ENCODE results near the gene DLGAP1. TPM values are rescaled to one million over a fixed set of nuclear protein-coding genes. Genes with fewer than 3 reads are reported as not detected.
A peak's percentile ranks its signal among the peaks of the same experiment; 100 is the strongest.

DLGAP1 gene
- total and polyA plus RNA-seq, 7 experiments from 2014 or later: 0.32 to 1.0 TPM; not detected in 5

DNA sequence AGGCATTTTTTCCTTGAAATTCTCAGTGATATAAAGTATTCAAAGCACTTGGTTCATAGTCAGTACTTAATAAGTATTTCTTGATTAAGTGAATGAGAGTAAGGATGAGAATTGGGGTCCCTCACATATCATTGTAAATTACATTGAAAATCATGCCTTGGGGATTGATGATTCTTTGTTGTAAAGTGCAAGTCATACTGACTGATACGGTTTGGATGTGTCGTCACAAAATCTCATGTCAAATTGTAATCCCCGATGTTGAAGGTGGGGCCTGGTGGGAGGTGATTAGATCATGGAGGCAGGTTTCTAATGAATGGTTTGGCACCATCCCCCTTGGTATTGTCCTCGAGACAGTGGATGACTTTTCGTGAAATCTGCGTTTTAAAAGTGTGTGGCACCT is 385.9 kb downstream of the DLGAP1 start:
- CTCF ChIA-PET: interaction anchor here (0.6 kb wide), 1 partner anchor 37 kb away, joined by 3 read pairs; no protein-coding TSS in a partner anchor
- H3K27me3 ChIP-seq (ENCODE audit: control insufficient read depth in 2 of 2, insufficient read depth in 2 of 2, low read length in 2 of 2): no peaks in the 10 kb centered on the region
- no peak overlapping the region for H3K4me3 Mint-ChIP-seq

DNA sequence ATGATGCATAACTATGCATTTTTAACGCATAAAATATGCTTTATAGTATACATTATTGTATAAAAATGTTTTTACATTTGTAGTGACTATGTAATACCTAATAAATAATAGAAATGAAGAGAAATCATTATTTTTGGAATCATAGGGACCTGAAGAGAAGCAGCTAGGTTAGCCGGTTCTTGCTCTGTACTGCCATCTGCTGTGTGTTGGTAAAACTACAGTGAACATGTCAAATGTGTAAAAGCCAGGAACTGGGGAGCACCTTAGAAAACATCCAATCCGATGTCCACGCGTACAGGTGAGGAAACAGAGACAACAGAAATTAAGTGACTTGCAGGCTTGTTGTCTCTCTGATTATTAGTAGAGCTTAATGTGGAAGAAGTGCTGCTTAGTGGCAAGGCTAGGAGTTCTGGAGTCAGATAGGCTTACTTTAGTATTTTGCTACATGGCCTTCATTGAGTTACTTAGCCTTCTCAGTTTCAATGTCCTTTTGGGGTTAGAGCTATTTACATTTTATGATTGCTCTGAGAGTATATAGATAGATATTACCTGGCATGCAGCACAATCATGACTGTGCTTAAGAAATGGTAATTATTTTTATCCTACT is 386.5 kb downstream of the DLGAP1 start:
- ChIA-PET CTCF (interaction anchor here (0.6 kb wide), 1 partner anchor 37 kb away, joined by 3 read pairs; no protein-coding TSS in a partner anchor), POLR2A (no interaction called here)
- H3K27me3 Mint-ChIP-seq: peaks cover 0 to 43% (median 33%) of the 10 kb centered on the region in 5 donors
- Histone ChIP-seq H3K36me3 (ENCODE audit: control insufficient read depth in 2 of 3, insufficient read depth in 3 of 3, low read length in 3 of 3) (no peaks in the 10 kb centered on the region), H3K27me3 (ENCODE audit: control insufficient read depth in 2 of 2, insufficient read depth in 2 of 2, low read length in 2 of 2) (no peaks in the 10 kb centered on the region), H3K4me1 (ENCODE audit: control insufficient read depth in 2 of 2, insufficient read depth in 2 of 2, low read length in 2 of 2) (no peaks in the 10 kb centered on the region), H3K4me3 (ENCODE audit: low read length) (no peak overlapping the region), H3K9me3 (ENCODE audit: control insufficient read depth in 2 of 3, low read length in 3 of 3) (no peaks in the 10 kb centered on the region), H3K27ac (ENCODE audit: low read depth, low read length) (no peak overlapping the region)
- H3K4me3 Mint-ChIP-seq: no peak overlapping the region
- intact Hi-C loops (cut with micrococcal nuclease): loop anchor here in 1 of 2 donors (1.0 kb wide), 1 partner anchor 297 kb away; no protein-coding TSS in a partner anchor
- H3K36me3 Mint-ChIP-seq: no peaks in the 10 kb centered on the region
- no peak overlapping the region for H3K27ac Mint-ChIP-seq
- peaks cover 0 to 2% (median 0%) of the 10 kb centered on the region in 7 donors for H3K4me1 Mint-ChIP-seq
- H3K9me3 Mint-ChIP-seq: peaks cover 0 to 16% (median 6%) of the 10 kb centered on the region in 11 donors
- ATAC-seq: peak; percentile 55
- peak in 6 of 9 donors; percentile 4 to 28 (median 18) for DNase-seq

More for the DNA sequence above, 385.9 kb downstream of the DLGAP1 start:
- Mint-ChIP-seq H3K9me3 (peaks cover 0 to 16% (median 6%) of the 10 kb centered on the region in 11 donors), H3K36me3 (no peaks in the 10 kb centered on the region), H3K27me3 (peaks cover 0 to 42% (median 27%) of the 10 kb centered on the region in 5 donors), H3K4me1 (peaks cover 0 to 2% (median 0%) of the 10 kb centered on the region in 7 donors), H3K27ac (no peak overlapping the region)
- H3K36me3 ChIP-seq (ENCODE audit: control insufficient read depth in 2 of 3, insufficient read depth in 3 of 3, low read length in 3 of 3): no peaks in the 10 kb centered on the region
- no peaks in the 10 kb centered on the region for H3K9me3 ChIP-seq (ENCODE audit: control insufficient read depth in 2 of 3, low read length in 3 of 3)
- ATAC-seq: no peak
- no peak overlapping the region for H3K27ac ChIP-seq (ENCODE audit: low read depth, low read length)
- POLR2A ChIA-PET: no interaction called here
- H3K4me1 ChIP-seq (ENCODE audit: control insufficient read depth in 2 of 2, insufficient read depth in 2 of 2, low read length in 2 of 2): no peaks in the 10 kb centered on the region
- H3K4me3 ChIP-seq (ENCODE audit: low read length): no peak overlapping the region
- intact Hi-C loops (cut with micrococcal nuclease): no loop called here
- DNase-seq: no peak

DNA sequence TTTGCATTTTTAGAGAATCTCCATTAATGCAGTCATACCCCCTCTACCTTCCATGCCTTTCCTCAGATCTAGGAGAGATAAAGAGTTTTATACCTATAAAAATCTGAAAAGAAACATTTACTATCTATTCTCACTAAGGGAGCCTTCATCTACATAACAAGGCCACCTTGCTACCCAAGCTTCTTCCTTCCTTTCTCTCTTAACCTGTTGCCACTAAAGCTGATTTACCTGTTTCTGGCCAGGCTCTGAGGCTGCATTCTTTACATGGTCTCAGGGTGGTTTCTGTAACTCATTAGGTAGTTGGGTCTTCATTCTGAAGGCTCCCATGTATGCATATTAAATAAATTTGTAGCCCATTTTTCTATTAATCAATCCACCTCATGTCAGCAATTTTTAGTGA is 391.6 kb downstream of the DLGAP1 start:
- peaks cover 5 to 33% (median 14%) of the 10 kb centered on the region in 11 donors for H3K9me3 Mint-ChIP-seq

DNA sequence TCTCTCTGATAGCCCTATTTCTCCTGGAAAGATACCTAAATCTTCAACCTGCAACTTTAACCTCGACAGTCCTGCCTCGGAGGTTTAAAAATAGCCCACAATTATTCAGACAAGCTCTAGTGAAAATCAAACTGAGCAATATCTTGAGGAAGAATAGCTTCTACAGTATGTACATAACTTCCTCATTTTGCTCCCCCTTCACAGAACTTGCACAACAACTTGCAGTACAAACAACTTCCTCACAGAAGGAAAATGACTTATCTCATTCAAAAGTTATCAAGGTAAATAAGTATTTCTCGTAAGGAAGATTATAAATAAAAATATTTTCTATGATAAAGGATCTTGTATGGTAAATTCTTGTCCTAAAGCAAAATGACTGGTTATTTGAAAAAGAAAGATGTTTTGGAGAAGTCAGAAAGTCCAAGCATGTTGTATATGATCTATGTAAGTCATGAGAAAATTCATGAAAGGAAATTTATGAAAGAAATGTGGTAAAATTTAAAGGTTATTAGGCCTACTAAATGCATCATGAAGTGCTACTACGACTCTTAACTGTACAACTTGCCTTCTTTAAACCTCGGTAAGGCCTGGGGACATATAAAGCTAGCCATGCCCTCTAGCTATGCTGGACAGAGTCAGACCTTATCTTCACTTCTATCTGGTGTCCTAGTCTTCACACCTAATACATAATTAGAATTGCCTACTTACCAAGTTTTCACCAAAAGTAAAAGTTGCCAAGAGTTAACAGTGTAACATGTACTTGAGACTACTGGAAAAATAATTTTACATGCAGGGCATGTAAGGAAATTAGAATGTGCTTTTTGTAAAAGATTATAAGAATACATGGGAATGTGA is 394.5 kb downstream of the DLGAP1 start:
- intact Hi-C loops (cut with micrococcal nuclease): no loop called here
- Histone ChIP-seq H3K4me1 (ENCODE audit: control insufficient read depth in 2 of 2, insufficient read depth in 2 of 2, low read length in 2 of 2) (no peaks in the 10 kb centered on the region), H3K9me3 (ENCODE audit: control insufficient read depth in 2 of 3, low read length in 3 of 3) (peaks cover 0 to 5% (median 0%) of the 10 kb centered on the region in 3 experiments), H3K36me3 (ENCODE audit: control insufficient read depth in 2 of 3, insufficient read depth in 3 of 3, low read length in 3 of 3) (no peaks in the 10 kb centered on the region), H3K27me3 (ENCODE audit: control insufficient read depth in 2 of 2, insufficient read depth in 2 of 2, low read length in 2 of 2) (no peaks in the 10 kb centered on the region), H3K4me3 (ENCODE audit: low read length) (no peak overlapping the region), H3K27ac (ENCODE audit: low read depth, low read length) (no peak overlapping the region)
- peaks cover 0 to 34% (median 18%) of the 10 kb centered on the region in 5 donors for H3K27me3 Mint-ChIP-seq
- H3K4me1 Mint-ChIP-seq: peaks cover 0 to 1% (median 0%) of the 10 kb centered on the region in 7 donors
- DNase-seq (no peak), ATAC-seq (no peak)
- peaks cover 0 to 4% (median 0%) of the 10 kb centered on the region in 5 donors for H3K36me3 Mint-ChIP-seq
- peaks cover 5 to 25% (median 14%) of the 10 kb centered on the region in 11 donors for H3K9me3 Mint-ChIP-seq
- H3K4me3 Mint-ChIP-seq: no peak overlapping the region
- POLR2A ChIA-PET: no interaction called here
- H3K27ac Mint-ChIP-seq: no peak overlapping the region
- CTCF ChIA-PET: no interaction called here

More for the DNA sequence above, 391.6 kb downstream of the DLGAP1 start:
- CTCF ChIA-PET: no interaction called here
- intact Hi-C loops (cut with micrococcal nuclease): no loop called here
- Histone ChIP-seq H3K27me3 (ENCODE audit: control insufficient read depth in 2 of 2, insufficient read depth in 2 of 2, low read length in 2 of 2) (no peaks in the 10 kb centered on the region), H3K27ac (ENCODE audit: low read depth, low read length) (no peak overlapping the region), H3K4me1 (ENCODE audit: control insufficient read depth in 2 of 2, insufficient read depth in 2 of 2, low read length in 2 of 2) (no peaks in the 10 kb centered on the region), H3K4me3 (ENCODE audit: low read length) (no peak overlapping the region), H3K36me3 (ENCODE audit: control insufficient read depth in 2 of 3, insufficient read depth in 3 of 3, low read length in 3 of 3) (no peaks in the 10 kb centered on the region), H3K9me3 (ENCODE audit: control insufficient read depth in 2 of 3, low read length in 3 of 3) (peaks cover 0 to 5% (median 0%) of the 10 kb centered on the region in 3 experiments)
- Mint-ChIP-seq H3K27ac (no peak overlapping the region), H3K4me1 (no peaks in the 10 kb centered on the region), H3K4me3 (no peak overlapping the region), H3K36me3 (peaks cover 0 to 4% (median 0%) of the 10 kb centered on the region in 5 donors), H3K27me3 (peaks cover 0 to 36% (median 31%) of the 10 kb centered on the region in 5 donors)
- ATAC-seq (no peak), DNase-seq (no peak)
- POLR2A ChIA-PET: no interaction called here

DNA sequence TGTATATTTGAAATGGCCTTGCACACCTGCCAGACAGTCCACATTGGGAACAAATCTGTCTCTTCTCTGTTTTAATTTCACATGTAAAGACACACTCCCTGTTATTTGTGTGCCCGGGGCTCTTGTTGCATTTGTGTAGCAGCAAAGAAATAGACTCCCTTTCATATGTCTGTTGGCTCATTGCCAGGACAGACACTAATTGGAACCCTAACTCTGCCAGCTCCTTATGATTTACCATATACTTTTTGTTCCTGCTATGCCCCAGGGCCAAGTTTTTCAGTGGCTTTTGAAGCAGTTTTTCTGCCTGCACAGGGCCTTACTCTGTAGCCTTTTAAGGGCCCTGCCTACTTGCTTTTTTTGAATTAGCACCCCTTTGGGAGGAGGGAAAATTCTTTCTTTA is 396.9 kb downstream of the DLGAP1 start:
- intact Hi-C loops (cut with micrococcal nuclease): no loop called here
- no peak overlapping the region for H3K27ac ChIP-seq (ENCODE audit: low read depth, low read length)
- H3K4me1 ChIP-seq (ENCODE audit: control insufficient read depth in 2 of 2, insufficient read depth in 2 of 2, low read length in 2 of 2): no peaks in the 10 kb centered on the region
- H3K27me3 ChIP-seq (ENCODE audit: control insufficient read depth in 2 of 2, insufficient read depth in 2 of 2, low read length in 2 of 2): no peaks in the 10 kb centered on the region
- Mint-ChIP-seq H3K27ac (no peak overlapping the region), H3K4me3 (no peak overlapping the region), H3K27me3 (peaks cover 0 to 17% (median 6%) of the 10 kb centered on the region in 5 donors), H3K9me3 (peaks cover 3 to 21% (median 11%) of the 10 kb centered on the region in 11 donors), H3K4me1 (peaks cover 0 to 1% (median 0%) of the 10 kb centered on the region in 7 donors), H3K36me3 (peaks cover 0 to 4% (median 0%) of the 10 kb centered on the region in 5 donors)
- H3K9me3 ChIP-seq (ENCODE audit: control insufficient read depth in 2 of 3, low read length in 3 of 3): peaks cover 0 to 5% (median 0%) of the 10 kb centered on the region in 3 experiments
- no peak for DNase-seq
- POLR2A ChIA-PET: no interaction called here
- ATAC-seq: no peak
- H3K4me3 ChIP-seq (ENCODE audit: low read length): no peak overlapping the region
- CTCF ChIA-PET: no interaction called here
- H3K36me3 ChIP-seq (ENCODE audit: control insufficient read depth in 2 of 3, insufficient read depth in 3 of 3, low read length in 3 of 3): no peaks in the 10 kb centered on the region

DNA sequence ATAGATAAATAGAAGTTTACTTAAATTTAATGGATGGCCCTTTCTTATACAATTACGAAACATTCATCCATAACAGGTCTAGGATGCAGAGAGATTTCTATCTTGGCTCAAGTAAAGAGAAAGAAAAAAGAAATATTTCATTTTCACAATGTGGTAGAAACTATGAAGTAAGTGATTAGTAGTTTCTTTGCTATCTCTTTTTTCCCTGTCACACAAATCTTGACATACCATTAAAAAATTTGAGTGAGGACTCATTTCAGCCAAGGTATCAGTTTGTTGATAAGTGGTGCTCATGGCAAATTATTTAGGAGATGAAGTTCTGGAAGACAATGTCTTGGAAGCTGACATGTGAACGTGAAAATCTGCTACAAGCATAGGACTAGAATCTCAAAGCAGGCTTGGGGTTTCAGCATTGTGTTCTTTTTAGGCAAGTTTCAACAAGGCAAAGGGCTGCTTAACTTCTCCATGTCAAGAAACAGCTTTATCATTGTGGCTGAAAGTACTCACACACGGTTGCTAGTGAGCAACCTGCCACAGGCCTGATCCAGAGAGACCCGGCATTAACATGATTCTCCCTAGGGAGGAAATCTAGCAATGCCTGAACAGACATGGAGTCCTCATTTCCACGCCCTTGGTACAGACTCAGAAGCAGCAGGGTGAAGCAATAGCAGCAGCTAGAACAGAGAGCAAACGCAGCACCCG is 414.6 kb downstream of the DLGAP1 start:
- no peaks in the 10 kb centered on the region for H3K36me3 ChIP-seq (ENCODE audit: control insufficient read depth in 2 of 3, insufficient read depth in 3 of 3, low read length in 3 of 3)
- no peaks in the 10 kb centered on the region for H3K27me3 ChIP-seq (ENCODE audit: control insufficient read depth in 2 of 2, insufficient read depth in 2 of 2, low read length in 2 of 2)
- ChIA-PET POLR2A (no interaction called here), CTCF (no interaction called here)
- DNase-seq (no peak), ATAC-seq (no peak)
- H3K4me1 Mint-ChIP-seq: no peaks in the 10 kb centered on the region
- no peaks in the 10 kb centered on the region for H3K9me3 ChIP-seq (ENCODE audit: control insufficient read depth in 2 of 3, low read length in 3 of 3)
- no peak overlapping the region for H3K4me3 Mint-ChIP-seq
- H3K27ac Mint-ChIP-seq: no peak overlapping the region
- no peaks in the 10 kb centered on the region for H3K36me3 Mint-ChIP-seq
- no peak overlapping the region for H3K27ac ChIP-seq (ENCODE audit: low read depth, low read length)
- no peaks in the 10 kb centered on the region for H3K4me1 ChIP-seq (ENCODE audit: control insufficient read depth in 2 of 2, insufficient read depth in 2 of 2, low read length in 2 of 2)
- peaks cover 0 to under 1% (median 0%) of the 10 kb centered on the region in 11 donors for H3K9me3 Mint-ChIP-seq
- peaks cover 3 to 16% (median 14%) of the 10 kb centered on the region in 5 donors for H3K27me3 Mint-ChIP-seq
- intact Hi-C loops (cut with micrococcal nuclease): no loop called here
- no peak overlapping the region for H3K4me3 ChIP-seq (ENCODE audit: low read length)

Data from naive thymus-derived CD4-positive, alpha-beta T cell (primary cell).